GM12872 (cell line): ENCODE measurements around the gene CEP89.

ENCODE experiments used
- TF ChIP-seq, protein P1 (sequence below): IDR thresholded peaks from 3 replicates; pipeline ENCODE4 v1.5.1; 2011; ENCODE audit warnings: low read depth, mild to moderate bottlenecking, low read length, moderate library complexity; ENCODE audit not compliant: insufficient read depth

CEP89 gene

DNA sequence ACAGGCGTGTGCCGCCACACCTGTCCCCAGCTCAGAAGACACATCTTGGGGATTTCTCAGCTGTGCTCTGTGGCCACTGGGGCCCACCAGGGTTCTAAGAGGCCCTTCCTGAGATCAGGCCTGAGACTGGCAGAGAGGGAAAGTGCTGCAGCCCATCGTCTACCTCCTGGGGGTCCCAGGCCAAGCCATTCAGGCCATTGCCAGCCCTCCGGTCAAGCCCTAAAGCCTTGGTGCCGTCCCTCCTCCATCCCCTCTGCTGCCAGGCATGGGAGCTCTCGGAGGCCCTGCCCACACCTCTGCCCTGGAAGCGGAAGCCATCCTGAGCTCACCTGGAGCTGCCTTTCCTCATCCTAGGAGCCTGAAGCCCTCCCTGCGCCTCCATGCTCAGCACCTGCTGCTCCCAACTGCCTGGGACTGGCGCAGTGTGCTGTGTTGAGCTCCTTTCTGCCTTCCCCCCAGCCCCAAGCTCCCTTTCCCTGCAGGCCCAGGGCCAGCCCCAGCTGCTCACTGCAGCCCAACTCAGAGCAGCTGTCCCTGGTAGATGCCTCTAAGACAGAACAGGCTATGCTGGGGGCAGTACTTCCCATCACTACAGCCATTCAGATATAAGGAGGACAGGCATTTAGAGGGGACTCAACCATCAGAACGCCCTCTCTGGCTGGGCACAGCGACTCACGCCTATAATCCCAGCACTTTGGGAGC is 105.0 kb downstream of the CEP89 start:
- TF ChIP-seq, protein P1, sequence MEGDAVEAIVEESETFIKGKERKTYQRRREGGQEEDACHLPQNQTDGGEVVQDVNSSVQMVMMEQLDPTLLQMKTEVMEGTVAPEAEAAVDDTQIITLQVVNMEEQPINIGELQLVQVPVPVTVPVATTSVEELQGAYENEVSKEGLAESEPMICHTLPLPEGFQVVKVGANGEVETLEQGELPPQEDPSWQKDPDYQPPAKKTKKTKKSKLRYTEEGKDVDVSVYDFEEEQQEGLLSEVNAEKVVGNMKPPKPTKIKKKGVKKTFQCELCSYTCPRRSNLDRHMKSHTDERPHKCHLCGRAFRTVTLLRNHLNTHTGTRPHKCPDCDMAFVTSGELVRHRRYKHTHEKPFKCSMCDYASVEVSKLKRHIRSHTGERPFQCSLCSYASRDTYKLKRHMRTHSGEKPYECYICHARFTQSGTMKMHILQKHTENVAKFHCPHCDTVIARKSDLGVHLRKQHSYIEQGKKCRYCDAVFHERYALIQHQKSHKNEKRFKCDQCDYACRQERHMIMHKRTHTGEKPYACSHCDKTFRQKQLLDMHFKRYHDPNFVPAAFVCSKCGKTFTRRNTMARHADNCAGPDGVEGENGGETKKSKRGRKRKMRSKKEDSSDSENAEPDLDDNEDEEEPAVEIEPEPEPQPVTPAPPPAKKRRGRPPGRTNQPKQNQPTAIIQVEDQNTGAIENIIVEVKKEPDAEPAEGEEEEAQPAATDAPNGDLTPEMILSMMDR, result no peak

DNA sequence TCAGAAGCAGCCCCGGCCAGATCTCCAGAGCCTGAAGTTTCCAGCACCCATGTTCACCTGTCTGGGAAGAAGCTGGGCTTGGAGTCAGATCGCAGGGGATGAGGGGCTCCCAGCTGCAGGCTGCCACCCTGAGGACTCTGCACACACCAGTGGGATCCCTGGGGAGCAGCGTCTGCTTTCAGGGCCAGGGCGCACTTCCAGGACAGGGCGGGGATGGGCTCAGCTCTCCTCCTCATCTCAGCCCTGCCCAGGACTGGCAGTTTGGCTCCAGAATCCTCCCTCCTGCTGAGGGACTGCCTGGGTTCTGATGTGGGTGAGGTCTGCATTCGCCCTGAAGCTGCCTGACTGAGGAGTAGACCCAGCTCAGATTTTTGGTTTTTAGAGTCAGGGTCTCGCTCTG is 105.7 kb downstream of the CEP89 start:
- TF ChIP-seq, protein P1, result no peak

- TF ChIP-seq, protein P1, result no peak
Observed at GRCh38 chr19:32865326-32865725, 106.4 kb downstream of the CEP89 start.

- TF ChIP-seq, protein P1, result no peak
Observed at GRCh38 chr19:32864318-32865007, 107.3 kb downstream of the CEP89 start.

DNA sequence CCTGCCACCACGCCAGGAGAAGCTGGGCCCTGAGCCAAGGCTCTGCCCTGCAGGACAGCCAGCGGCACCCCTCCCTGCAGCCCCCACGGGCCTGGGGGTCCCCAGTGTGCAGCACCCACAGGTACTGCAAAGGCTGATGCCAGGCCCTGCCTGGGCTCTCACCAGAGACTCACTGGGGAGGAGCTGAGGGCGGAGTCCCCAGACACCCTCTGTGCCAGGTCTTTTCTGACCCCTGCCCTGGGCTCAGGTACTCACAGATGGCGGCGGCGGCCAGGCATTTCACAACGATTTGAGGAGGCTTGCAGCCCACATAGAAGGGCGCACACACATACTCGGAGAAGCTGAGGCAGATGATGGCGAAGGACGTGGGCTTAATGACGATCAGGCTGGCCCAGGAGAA is 107.9 kb downstream of the CEP89 start:
- TF ChIP-seq, protein P1, result no peak

- TF ChIP-seq, protein P1, result no peak
Observed at GRCh38 chr19:32863301-32863700, 108.5 kb downstream of the CEP89 start.

- TF ChIP-seq, protein P1, result no peak
Observed at GRCh38 chr19:32862741-32863140, 109.0 kb downstream of the CEP89 start.
